ENCODE results near the gene PMVK. TPM values are rescaled to one million over a fixed set of nuclear protein-coding genes. Genes with fewer than 3 reads are reported as not detected.

Gene PMVK
- total RNA-seq, 1 experiment from 2014 or later = 27.1 TPM

DNA sequence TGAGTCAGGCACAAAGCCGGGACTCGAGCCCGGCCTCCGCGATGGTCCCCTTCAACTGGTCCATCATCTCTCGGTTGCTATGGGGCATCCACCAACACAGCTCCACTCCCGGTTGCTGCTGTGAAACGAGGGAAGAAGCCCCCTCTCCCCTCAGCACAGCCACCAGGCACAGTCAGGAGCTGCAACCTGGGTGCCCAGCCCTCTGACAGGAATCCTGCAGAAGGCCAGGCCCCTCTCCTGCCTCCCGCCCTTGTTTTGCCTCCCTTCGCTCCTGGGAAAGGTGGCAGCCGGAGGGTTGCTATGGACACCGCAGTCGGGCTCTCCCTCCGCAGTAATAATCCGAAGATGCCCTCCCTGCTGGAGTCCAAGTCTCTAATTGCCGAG lies 57.5 kb downstream of the PMVK start:
- intact Hi-C loops (cut with micrococcal nuclease; ENCODE audit: unreplicated experiment) = loop anchor here (5.0 to 10.0 kb wide), 2 partner anchors 122 to 394 kb away; no protein-coding TSS in a partner anchor

DNA sequence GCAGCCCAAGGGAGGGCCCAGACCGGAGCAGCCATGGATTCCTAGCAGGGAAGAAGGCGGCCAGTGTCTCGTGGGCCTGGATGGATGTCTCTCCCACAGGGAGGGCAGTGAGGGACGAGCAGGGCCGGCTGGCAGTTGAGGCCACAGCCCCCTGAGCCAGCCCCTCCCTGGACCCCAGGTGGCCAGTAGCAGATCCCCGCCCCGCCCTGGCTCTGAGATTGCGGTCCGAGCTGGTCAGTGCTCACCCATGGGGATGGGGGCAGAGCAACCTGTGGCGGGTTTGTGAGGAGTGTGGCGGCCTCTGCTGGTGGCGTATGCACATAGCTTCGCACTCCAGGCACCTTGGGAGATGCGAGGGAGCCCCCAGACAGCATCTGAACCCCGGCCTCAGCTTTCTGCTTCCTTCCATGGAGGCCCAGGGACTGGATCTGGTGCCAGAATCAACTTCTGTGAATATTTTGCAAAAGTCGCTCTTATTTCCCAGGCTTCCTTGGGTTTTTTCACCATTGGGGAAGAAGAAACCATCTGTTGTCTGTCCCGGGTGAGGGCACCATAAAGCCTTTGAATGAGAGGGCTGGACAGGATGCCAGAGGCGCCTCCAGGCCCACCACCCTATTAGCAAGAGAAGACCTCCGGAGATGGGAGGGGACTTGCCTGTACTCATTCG lies 58.0 kb downstream of the PMVK start:
- no peaks in the 10 kb centered on the region for H4K20me1 ChIP-seq (ENCODE audit: insufficient read depth)
- no peak overlapping the region for H2AFZ ChIP-seq
- H3K27ac ChIP-seq = no peak overlapping the region
- no peaks in the 10 kb centered on the region for H3K9me3 ChIP-seq (ENCODE audit: insufficient read depth, low read depth)
- no peak overlapping the region for H3K4me3 ChIP-seq
- DNase-seq = peak in 1 of 2 experiments; percentile 75
- intact Hi-C loops (cut with micrococcal nuclease; ENCODE audit: unreplicated experiment) = loop anchor here (1.0 to 10.0 kb wide), 4 partner anchors 121 to 394 kb away; no protein-coding TSS in a partner anchor
- no TSS peak for BruUV-seq (replicated peaks)
- no peaks in the 10 kb centered on the region for H3F3A ChIP-seq (ENCODE audit: insufficient read depth, low read depth)
- H3K4me2 ChIP-seq = no peak overlapping the region
- H3K4me1 ChIP-seq (replicated peaks; ENCODE audit: insufficient read depth) = peaks cover 13% of the 10 kb centered on the region
- no peaks in the 10 kb centered on the region for H3K36me3 ChIP-seq (ENCODE audit: low read depth)
- ChIA-PET CTCF (interaction anchor here (0.7 to 1.9 kb wide), 4 partner anchors 172 to 320 kb away, joined by 3 to 11 read pairs (median 8); partner anchors contain the start of genes ADAM15 and UBE2Q1), POLR2A (ENCODE audit: unreplicated experiment) (interaction anchor here (0.6 kb wide), 1 partner anchor 58 kb away, joined by 3 read pairs; no protein-coding TSS in a partner anchor)
- TF ChIP-seq EZH2 (IDR thresholded peaks at IDR 0.05; ENCODE audit: low read depth) = no peak
- TF ChIP-seq, protein P1, sequence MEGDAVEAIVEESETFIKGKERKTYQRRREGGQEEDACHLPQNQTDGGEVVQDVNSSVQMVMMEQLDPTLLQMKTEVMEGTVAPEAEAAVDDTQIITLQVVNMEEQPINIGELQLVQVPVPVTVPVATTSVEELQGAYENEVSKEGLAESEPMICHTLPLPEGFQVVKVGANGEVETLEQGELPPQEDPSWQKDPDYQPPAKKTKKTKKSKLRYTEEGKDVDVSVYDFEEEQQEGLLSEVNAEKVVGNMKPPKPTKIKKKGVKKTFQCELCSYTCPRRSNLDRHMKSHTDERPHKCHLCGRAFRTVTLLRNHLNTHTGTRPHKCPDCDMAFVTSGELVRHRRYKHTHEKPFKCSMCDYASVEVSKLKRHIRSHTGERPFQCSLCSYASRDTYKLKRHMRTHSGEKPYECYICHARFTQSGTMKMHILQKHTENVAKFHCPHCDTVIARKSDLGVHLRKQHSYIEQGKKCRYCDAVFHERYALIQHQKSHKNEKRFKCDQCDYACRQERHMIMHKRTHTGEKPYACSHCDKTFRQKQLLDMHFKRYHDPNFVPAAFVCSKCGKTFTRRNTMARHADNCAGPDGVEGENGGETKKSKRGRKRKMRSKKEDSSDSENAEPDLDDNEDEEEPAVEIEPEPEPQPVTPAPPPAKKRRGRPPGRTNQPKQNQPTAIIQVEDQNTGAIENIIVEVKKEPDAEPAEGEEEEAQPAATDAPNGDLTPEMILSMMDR (conservative IDR thresholded peaks at IDR 0.05) = peak; percentile 89
- peaks cover 59% of the 10 kb centered on the region; the same call in 1 of the 2 replicates for H3K27me3 ChIP-seq (ENCODE audit: insufficient read depth, low read depth)
- no peaks in the 10 kb centered on the region for H3K79me2 ChIP-seq (ENCODE audit: low read depth)
- no peaks in the 10 kb centered on the region for H3K9me2 ChIP-seq (ENCODE audit: insufficient read depth)

More for the DNA sequence above, 57.5 kb downstream of the PMVK start:
- Histone ChIP-seq H3F3A (ENCODE audit: insufficient read depth, low read depth) (no peaks in the 10 kb centered on the region), H3K27me3 (ENCODE audit: insufficient read depth, low read depth) (peaks cover 59% of the 10 kb centered on the region; the same call in 1 of the 2 replicates), H3K79me2 (ENCODE audit: low read depth) (no peaks in the 10 kb centered on the region), H3K9me2 (ENCODE audit: insufficient read depth) (no peaks in the 10 kb centered on the region), H3K4me2 (no peak overlapping the region), H3K4me3 (no peak overlapping the region), H3K4me1 (replicated peaks; ENCODE audit: insufficient read depth) (peaks cover 13% of the 10 kb centered on the region), H2AFZ (no peak overlapping the region), H4K20me1 (ENCODE audit: insufficient read depth) (no peaks in the 10 kb centered on the region), H3K9me3 (ENCODE audit: insufficient read depth, low read depth) (no peaks in the 10 kb centered on the region), H3K36me3 (ENCODE audit: low read depth) (no peaks in the 10 kb centered on the region), H3K27ac (no peak overlapping the region)
- DNase-seq = no peak
- CTCF ChIA-PET = interaction anchor here (0.6 to 1.9 kb wide), 4 partner anchors 172 to 473 kb away, joined by 3 to 11 read pairs (median 8); partner anchors contain the start of gene ADAM15
- TF ChIP-seq, protein P1 (conservative IDR thresholded peaks at IDR 0.05) = no peak
- TF ChIP-seq EZH2 (IDR thresholded peaks at IDR 0.05; ENCODE audit: low read depth) = no peak
- BruUV-seq (replicated peaks) = no TSS peak
- POLR2A ChIA-PET (ENCODE audit: unreplicated experiment) = no interaction called here

DNA sequence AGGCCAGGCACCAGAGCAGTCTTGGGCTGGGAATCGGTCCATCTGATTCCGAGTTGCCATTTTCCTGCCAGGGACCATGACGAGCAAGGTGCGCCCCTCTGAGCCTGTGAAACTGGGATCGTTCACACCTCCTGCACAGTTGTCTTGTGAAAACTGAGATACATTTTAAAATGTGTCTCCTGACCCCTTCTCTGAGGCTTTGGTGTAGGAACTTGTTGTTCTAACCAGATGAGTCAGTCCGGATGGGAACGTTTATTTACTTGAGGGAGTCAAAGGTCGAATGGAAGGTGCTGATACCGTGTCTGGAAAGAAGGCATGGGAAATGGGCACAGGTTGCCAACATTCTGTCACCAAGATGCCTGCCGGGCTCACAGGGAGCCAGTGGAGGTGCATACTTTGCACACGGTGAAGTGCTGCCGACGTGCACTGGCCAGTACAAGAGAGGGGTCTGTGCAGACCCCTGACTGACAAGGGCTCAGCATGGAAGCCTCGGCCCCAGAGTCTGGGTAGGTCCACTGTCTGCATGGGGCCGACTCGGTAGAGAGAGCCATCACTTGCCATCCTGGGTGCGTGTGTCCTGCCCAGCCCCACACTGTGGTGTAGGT lies 59.0 kb downstream of the PMVK start:
- DNase-seq = peak in 1 of 2 experiments; percentile 62
- intact Hi-C loops (cut with micrococcal nuclease; ENCODE audit: unreplicated experiment) = loop anchor here (5.0 to 10.0 kb wide), 2 partner anchors 120 to 393 kb away; no protein-coding TSS in a partner anchor

More for the DNA sequence above, 59.0 kb downstream of the PMVK start:
- H3K36me3 ChIP-seq (ENCODE audit: low read depth) = no peaks in the 10 kb centered on the region
- no peaks in the 10 kb centered on the region for H3K79me2 ChIP-seq (ENCODE audit: low read depth)
- H3K9me2 ChIP-seq (ENCODE audit: insufficient read depth) = no peaks in the 10 kb centered on the region
- H3K9me3 ChIP-seq (ENCODE audit: insufficient read depth, low read depth) = no peaks in the 10 kb centered on the region
- peaks cover 13% of the 10 kb centered on the region for H3K4me1 ChIP-seq (replicated peaks; ENCODE audit: insufficient read depth)
- H2AFZ ChIP-seq = no peak overlapping the region
- peak overlapping the region; percentile 14 for H3K4me2 ChIP-seq
- ChIA-PET POLR2A (ENCODE audit: unreplicated experiment) (no interaction called here), CTCF (interaction anchor here (0.6 to 1.9 kb wide), 3 partner anchors 133 to 462 kb away, joined by 3 to 11 read pairs (median 5); no protein-coding TSS in a partner anchor)
- TF ChIP-seq EZH2 (IDR thresholded peaks at IDR 0.05; ENCODE audit: low read depth) = no peak
- TF ChIP-seq, protein P1 (conservative IDR thresholded peaks at IDR 0.05) = no peak
- H4K20me1 ChIP-seq (ENCODE audit: insufficient read depth) = no peaks in the 10 kb centered on the region
- no peak overlapping the region for H3K27ac ChIP-seq
- H3K27me3 ChIP-seq (ENCODE audit: insufficient read depth, low read depth) = peaks cover 53% of the 10 kb centered on the region; the same call in 1 of the 2 replicates
- H3K4me3 ChIP-seq = no peak overlapping the region
- no TSS peak for BruUV-seq (replicated peaks)
- no peaks in the 10 kb centered on the region for H3F3A ChIP-seq (ENCODE audit: insufficient read depth, low read depth)

Measured in PC-9 (cell line).